Measurements from ENCODE around the gene CABLES1. TPM values are rescaled to one million over a fixed set of nuclear protein-coding genes. Genes with fewer than 3 reads are reported as not detected.

Gene CABLES1
- total and polyA plus RNA-seq, 2 experiments from 2014 or later = 3.8 to 4.1 TPM

- peak overlapping the region; percentile 50 for H3K4me3 ChIP-seq
- no peaks in the 10 kb centered on the region for H3K36me3 ChIP-seq
- peaks cover 6% of the 10 kb centered on the region for H3K27me3 ChIP-seq
- no peak for TF ChIP-seq CTCF (IDR thresholded peaks at IDR 0.05; ENCODE audit: low read depth, low read length)
- DNase-seq (ENCODE audit: low read depth in 1 of 2, low spot score in 1 of 2) = peak; percentile 39 to 42
- H3K4me1 ChIP-seq (ENCODE audit: low read depth) = peaks cover 41% of the 10 kb centered on the region
- no peaks in the 10 kb centered on the region for H3K9me3 ChIP-seq (ENCODE audit: low read depth)
- H3K27ac ChIP-seq = no peak overlapping the region
These were observed 1.2 kb downstream of the CABLES1 start for GRCh38 chr18:23136326-23137096.

- Histone ChIP-seq H3K4me1 (ENCODE audit: low read depth) (peaks cover 48% of the 10 kb centered on the region), H3K4me3 (peak overlapping the region; percentile 50)
- DNase-seq (ENCODE audit: low read depth in 1 of 2, low spot score in 1 of 2) = peak in 1 of 2 donors; percentile 55
These were observed 1.9 kb downstream of the CABLES1 start for GRCh38 chr18:23137097-23137635.

GRCh38 chr18:23137788-23138216 lies 2.5 kb downstream of the CABLES1 start:
- Histone ChIP-seq H3K36me3 (no peaks in the 10 kb centered on the region), H3K4me3 (no peak overlapping the region), H3K27ac (no peak overlapping the region), H3K9me3 (ENCODE audit: low read depth) (no peaks in the 10 kb centered on the region), H3K27me3 (peaks cover 6% of the 10 kb centered on the region), H3K4me1 (ENCODE audit: low read depth) (peaks cover 50% of the 10 kb centered on the region)
- TF ChIP-seq CTCF (IDR thresholded peaks at IDR 0.05; ENCODE audit: low read depth, low read length) = no peak
- DNase-seq (ENCODE audit: low read depth in 1 of 2, low spot score in 1 of 2) = no peak

More at GRCh38 chr18:23137097-23137635, 1.9 kb downstream of the CABLES1 start:
- Histone ChIP-seq H3K9me3 (ENCODE audit: low read depth) (no peaks in the 10 kb centered on the region), H3K36me3 (no peaks in the 10 kb centered on the region), H3K27me3 (peaks cover 6% of the 10 kb centered on the region), H3K27ac (no peak overlapping the region)
- no peak for TF ChIP-seq CTCF (IDR thresholded peaks at IDR 0.05; ENCODE audit: low read depth, low read length)

- Histone ChIP-seq H3K27me3 (peaks cover 6% of the 10 kb centered on the region), H3K27ac (peak overlapping the region; percentile 70), H3K4me1 (ENCODE audit: low read depth) (peaks cover 55% of the 10 kb centered on the region), H3K36me3 (no peaks in the 10 kb centered on the region), H3K4me3 (no peak overlapping the region), H3K9me3 (ENCODE audit: low read depth) (no peaks in the 10 kb centered on the region)
- peak in 1 of 2 donors; percentile 95 for DNase-seq (ENCODE audit: low read depth in 1 of 2, low spot score in 1 of 2)
- no peak for TF ChIP-seq CTCF (IDR thresholded peaks at IDR 0.05; ENCODE audit: low read depth, low read length)
These were observed 3.2 kb downstream of the CABLES1 start for GRCh38 chr18:23138471-23138870.

GRCh38 chr18:23141104-23141999 lies 6.1 kb downstream of the CABLES1 start:
- no peak overlapping the region for H3K27ac ChIP-seq
- no peak overlapping the region for H3K4me3 ChIP-seq
- no peaks in the 10 kb centered on the region for H3K36me3 ChIP-seq
- peaks cover 54% of the 10 kb centered on the region for H3K4me1 ChIP-seq (ENCODE audit: low read depth)
- H3K27me3 ChIP-seq = peaks cover 4% of the 10 kb centered on the region
- TF ChIP-seq CTCF (IDR thresholded peaks at IDR 0.05; ENCODE audit: low read depth, low read length) = no peak
- H3K9me3 ChIP-seq (ENCODE audit: low read depth) = no peaks in the 10 kb centered on the region
- DNase-seq (ENCODE audit: low read depth in 1 of 2, low spot score in 1 of 2) = peak in 1 of 2 donors; percentile 50
